Mesothelial cell of epicardium (in vitro differentiated cells): Measurements from ENCODE around the gene C11orf86. TPM values are rescaled to one million over a fixed set of nuclear protein-coding genes. Genes with fewer than 3 reads are reported as not detected.
"Not testable (repeated sequence)": the region's sequence is repeated elsewhere in the genome, so short reads cannot be mapped to it uniquely, and the experiment has no call there.

Experiments
- DNase-seq, 2 experiments: peaks; one replicate each; pipeline ENCODE4 v3.0.0; 2021; ENCODE audit warnings: low spot score in 2 of 2; ENCODE audit not compliant: unreplicated experiment in 2 of 2
- H3K27ac Mint-ChIP-seq: 2 replicates; pipeline ENCODE4 v1.8.0; 2021; ENCODE audit warnings: mixed read lengths
- H3K27me3 Mint-ChIP-seq: 2 replicates; pipeline ENCODE4 v1.8.0; 2021; ENCODE audit warnings: low read depth, mixed read lengths
- H3K36me3 Mint-ChIP-seq: 2 replicates; pipeline ENCODE4 v1.8.0; 2021; ENCODE audit warnings: mixed read lengths
- H3K4me1 Mint-ChIP-seq: 2 replicates; pipeline ENCODE4 v1.8.0; 2021; ENCODE audit warnings: mixed read lengths
- H3K4me3 Mint-ChIP-seq: 2 replicates; pipeline ENCODE4 v1.8.0; 2021; ENCODE audit warnings: mild to moderate bottlenecking, moderate library complexity, mixed read lengths
- H3K9me3 Mint-ChIP-seq: 2 replicates; pipeline ENCODE4 v1.8.0; 2021; ENCODE audit warnings: mixed read lengths
- CTCF ChIP-seq: fragments of 200-600 bp; sonication (generic); IDR thresholded peaks from one replicate; pipeline ENCODE4 v1.5.0; 2021; ENCODE audit warnings: antibody characterized with exemption; ENCODE audit not compliant: unreplicated experiment
- total RNA-seq: library from RNA; stranded (reverse); gene quantifications from 3 replicates; pipeline ENCODE4 v1.2.1, GENCODE V29; 2021

Gene C11orf86
- total RNA-seq, 1 donor from 2014 or later, result not detected

- DNase-seq, result no peak
- no peaks in the 10 kb centered on the region for H3K9me3 Mint-ChIP-seq
- H3K27me3 Mint-ChIP-seq, result no peaks in the 10 kb centered on the region
- no peaks in the 10 kb centered on the region for H3K36me3 Mint-ChIP-seq
- peak overlapping the region; percentile 47 for H3K27ac Mint-ChIP-seq
- H3K4me1 Mint-ChIP-seq, result peaks cover 22% of the 10 kb centered on the region
- no peak for TF ChIP-seq CTCF
- H3K4me3 Mint-ChIP-seq, result no peak overlapping the region
Observed at GRCh38 chr11:66953081-66953833, 21.8 kb upstream of the C11orf86 start.

- TF ChIP-seq CTCF, result no peak
- Mint-ChIP-seq H3K27me3 (peaks cover 10% of the 10 kb centered on the region), H3K4me3 (peak overlapping the region; percentile 60), H3K4me1 (peaks cover 23% of the 10 kb centered on the region), H3K27ac (peak overlapping the region; percentile 74), H3K36me3 (no peaks in the 10 kb centered on the region), H3K9me3 (no peaks in the 10 kb centered on the region)
- DNase-seq, result no peak
Observed at GRCh38 chr11:66956689-66957290, 18.3 kb upstream of the C11orf86 start.

- no peaks in the 10 kb centered on the region for H3K36me3 Mint-ChIP-seq
- no peaks in the 10 kb centered on the region for H3K9me3 Mint-ChIP-seq
- no peak for TF ChIP-seq CTCF
- peaks cover 18% of the 10 kb centered on the region for H3K4me1 Mint-ChIP-seq
- H3K27ac Mint-ChIP-seq, result no peak overlapping the region
- H3K27me3 Mint-ChIP-seq, result peaks cover 10% of the 10 kb centered on the region
- no peak for DNase-seq
- H3K4me3 Mint-ChIP-seq, result peak overlapping the region; percentile 71
Observed at GRCh38 chr11:66957971-66958231, 17.2 kb upstream of the C11orf86 start.

GRCh38 chr11:66958232-66958955 is 16.7 kb upstream of the C11orf86 start, which contains the start of gene PC:
Gene PC (minus strand): TSS chr11:66958383. CDS start chr11:66872159, 86,224 bp downstream.
- H3K27me3 Mint-ChIP-seq, result peaks cover 10% of the 10 kb centered on the region
- H3K9me3 Mint-ChIP-seq, result no peaks in the 10 kb centered on the region
- H3K4me1 Mint-ChIP-seq, result peaks cover 14% of the 10 kb centered on the region
- peak; percentile 97 to 99 for DNase-seq
- peak within 1 kb of the TSS; percentile 85 for H3K27ac Mint-ChIP-seq
- TF ChIP-seq CTCF, result no peak
- H3K4me3 Mint-ChIP-seq, result peak within 1 kb of the TSS; percentile 71
- H3K36me3 Mint-ChIP-seq, result no peaks in the 10 kb centered on the region

- H3K4me3 Mint-ChIP-seq, result peak overlapping the region; percentile 71
- H3K27ac Mint-ChIP-seq, result peak overlapping the region; percentile 85
- no peaks in the 10 kb centered on the region for H3K9me3 Mint-ChIP-seq
- no peak for TF ChIP-seq CTCF
- peaks cover 10% of the 10 kb centered on the region for H3K27me3 Mint-ChIP-seq
- no peaks in the 10 kb centered on the region for H3K36me3 Mint-ChIP-seq
- H3K4me1 Mint-ChIP-seq, result peaks cover 13% of the 10 kb centered on the region
- DNase-seq, result no peak
Observed at GRCh38 chr11:66958956-66959274, 16.2 kb upstream of the C11orf86 start.

GRCh38 chr11:66961691-66962213 is 13.4 kb upstream of the C11orf86 start:
- H3K9me3 Mint-ChIP-seq, H3K4me3 Mint-ChIP-seq: not testable (repeated sequence)

More at GRCh38 chr11:66961691-66962213, 13.4 kb upstream of the C11orf86 start:
- not testable (repeated sequence) for H3K36me3 Mint-ChIP-seq, H3K27ac Mint-ChIP-seq, H3K27me3 Mint-ChIP-seq, DNase-seq
- H3K4me1 Mint-ChIP-seq, result peaks cover 10% of the 10 kb centered on the region
